NCI-H526 (cell line): Measurements from ENCODE around the gene HOXD8.
A peak's percentile ranks its signal among the peaks of the same experiment; 100 is the strongest.

Experiments
- DNase-seq, 2 experiments: peaks; one replicate each; lab custom pipeline; 2025; lab: John Stamatoyannopoulos, UW

HOXD8 gene

DNA sequence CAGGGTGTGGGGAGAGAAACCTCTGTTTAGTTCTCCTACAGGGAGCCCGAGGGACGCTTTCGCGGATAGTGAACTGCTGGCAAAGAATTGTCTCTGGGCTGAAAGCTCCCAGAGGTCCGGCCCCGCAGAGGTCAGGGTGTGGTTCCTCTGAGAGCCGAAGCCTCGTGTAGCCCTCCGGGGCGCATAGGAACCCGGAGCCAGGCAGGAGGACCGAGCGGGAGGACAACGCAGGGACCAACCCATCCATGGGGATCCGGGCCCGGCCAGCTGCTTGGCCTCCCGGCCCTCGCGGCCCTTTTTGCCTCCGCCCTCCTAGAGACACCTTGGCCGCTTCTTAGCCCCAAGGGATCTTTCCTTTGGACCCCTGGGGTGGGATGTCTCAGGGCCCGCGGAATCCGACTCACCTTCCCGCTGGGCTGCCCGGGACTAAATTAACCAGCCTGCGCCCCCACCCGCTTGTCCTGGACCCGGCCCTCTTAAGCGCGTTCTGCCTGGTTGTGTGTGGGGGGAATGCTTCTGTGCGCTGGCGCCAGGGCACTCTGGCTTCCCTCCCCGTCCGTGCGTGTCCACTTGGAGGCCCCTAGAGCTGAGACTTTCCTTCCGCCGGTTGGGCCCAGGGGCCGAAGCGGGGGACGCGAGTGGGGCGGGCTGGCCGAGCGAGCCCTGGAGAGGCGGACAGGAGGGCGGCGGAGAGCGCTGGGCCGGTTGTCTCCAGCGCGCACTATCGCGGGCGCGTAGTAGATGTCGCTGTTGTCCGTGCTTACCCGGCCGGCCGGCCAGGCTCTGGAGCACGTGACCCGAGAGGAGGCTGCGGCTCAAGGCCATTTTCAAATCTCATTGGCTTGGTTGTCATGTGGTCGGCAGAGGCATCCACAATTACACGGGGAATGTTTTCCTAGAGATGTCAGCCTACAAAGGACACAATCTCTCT, 13.4 kb upstream of the HOXD8 start, which contains the start of gene HOXD10:
HOXD10 (plus strand) TSS at position 896 of the 931 bp plus-strand sequence. CDS start 56 bp downstream, outside the sequence.
- DNase-seq = no peak

DNA sequence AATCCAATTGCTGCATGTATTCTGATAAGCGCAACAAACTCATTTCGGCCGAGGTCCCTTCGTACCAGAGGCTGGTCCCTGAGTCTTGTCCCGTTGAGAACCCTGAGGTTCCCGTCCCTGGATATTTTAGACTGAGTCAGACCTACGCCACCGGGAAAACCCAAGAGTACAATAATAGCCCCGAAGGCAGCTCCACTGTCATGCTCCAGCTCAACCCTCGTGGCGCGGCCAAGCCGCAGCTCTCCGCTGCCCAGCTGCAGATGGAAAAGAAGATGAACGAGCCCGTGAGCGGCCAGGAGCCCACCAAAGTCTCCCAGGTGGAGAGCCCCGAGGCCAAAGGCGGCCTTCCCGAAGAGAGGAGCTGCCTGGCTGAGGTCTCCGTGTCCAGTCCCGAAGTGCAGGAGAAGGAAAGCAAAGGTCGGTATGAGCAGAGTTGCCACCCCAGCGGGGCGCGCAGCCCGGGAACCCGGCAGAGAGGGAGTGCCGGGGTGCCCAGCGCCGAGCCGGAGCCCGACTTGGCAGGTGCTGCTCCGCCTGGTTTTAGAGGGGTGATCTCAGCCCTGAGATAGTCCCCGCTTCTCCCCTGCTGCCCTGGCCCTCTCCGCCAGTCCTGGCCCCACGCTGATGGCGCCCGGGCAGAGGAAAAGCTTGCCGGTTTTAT, 12.2 kb upstream of the HOXD8 start:
- DNase-seq = no peak

DNA sequence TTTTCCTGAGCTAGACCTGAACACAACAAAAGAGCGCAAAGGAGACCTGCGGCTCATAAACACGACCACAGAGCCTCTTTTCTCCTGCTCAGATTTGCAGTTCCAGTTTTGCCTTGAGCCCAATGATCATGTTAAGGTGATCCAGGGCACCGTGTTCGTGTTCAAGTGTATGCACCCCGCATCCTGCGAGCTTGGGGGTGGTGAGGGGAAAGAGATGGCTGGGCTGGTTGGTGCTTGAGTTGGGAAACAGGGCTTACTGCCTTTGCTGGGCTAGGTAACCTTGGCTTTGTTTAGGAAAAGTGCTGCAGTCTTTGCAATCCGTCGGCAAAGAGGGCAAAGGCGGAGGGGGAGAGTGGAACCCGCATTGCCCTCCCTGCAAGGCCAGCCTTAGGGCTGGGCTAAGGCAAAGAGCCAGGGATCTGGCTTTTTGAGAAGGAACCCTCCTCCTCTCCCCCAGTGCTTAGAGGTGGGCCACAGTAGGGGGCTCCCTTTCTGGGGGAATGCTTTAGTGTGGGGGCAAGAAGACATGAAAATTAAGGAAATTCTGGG, 11.6 kb upstream of the HOXD8 start:
- DNase-seq = no peak

DNA sequence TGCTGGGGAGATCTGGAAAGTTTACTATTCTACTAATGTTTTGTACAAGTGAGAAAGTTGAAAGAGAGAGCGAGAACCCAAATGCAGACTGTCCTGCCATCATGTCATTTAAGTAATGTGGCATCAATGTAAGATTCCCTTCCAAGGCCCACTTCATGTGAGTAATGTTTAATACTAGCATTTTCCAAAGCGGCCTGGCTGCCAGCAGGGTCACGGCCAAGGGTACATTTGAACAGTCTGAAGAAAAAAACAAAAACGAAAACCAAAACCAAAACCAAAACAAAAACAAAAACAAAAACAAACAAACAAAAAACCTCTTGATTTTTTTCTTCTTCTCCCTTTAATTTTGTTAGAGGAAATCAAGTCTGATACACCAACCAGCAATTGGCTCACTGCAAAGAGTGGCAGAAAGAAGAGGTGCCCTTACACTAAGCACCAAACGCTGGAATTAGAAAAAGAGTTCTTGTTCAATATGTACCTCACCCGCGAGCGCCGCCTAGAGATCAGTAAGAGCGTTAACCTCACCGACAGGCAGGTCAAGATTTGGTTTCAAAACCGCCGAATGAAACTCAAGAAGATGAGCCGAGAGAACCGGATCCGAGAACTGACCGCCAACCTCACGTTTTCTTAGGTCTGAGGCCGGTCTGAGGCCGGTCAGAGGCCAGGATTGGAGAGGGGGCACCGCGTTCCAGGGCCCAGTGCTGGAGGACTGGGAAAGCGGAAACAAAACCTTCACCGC, 10.7 kb upstream of the HOXD8 start:
- no peak for DNase-seq

DNA sequence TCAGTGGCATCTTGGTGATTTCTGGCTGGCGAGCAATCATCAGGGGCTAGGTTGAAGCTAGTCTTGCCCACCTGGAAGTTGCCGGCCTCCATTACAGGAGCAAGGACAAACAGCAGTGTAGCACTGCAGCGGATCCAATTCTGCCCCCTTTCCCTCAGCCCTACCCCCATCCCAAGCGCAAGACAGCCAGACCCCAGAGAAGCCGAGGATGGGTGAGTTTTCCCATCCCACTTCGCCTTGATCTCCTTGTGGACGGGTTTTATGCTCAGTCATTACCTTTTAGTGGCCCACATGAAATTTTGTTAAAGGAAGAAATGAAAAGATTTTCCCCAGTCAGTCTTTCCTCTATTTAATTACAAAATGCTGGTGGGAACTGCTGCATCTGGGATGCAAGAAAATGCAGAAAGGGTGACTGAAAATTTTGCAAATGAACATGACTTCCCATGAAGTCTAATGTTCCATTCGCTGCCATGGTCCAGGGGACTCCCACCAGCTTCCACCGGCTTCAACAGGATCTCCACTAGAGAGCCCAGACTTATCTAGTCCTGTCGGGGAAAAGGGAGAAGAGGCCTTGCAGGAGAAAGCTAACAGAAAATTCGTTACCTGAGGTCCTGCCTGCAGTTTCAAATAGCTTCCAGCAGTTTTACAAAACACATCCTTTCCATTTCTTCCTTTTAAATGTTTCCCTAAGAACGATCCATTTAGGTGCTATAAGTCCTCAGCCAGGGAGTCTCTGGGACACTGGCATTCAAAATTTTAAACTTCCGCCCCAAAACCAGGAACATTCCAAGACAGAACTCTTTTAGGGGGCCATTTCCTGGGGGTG, 8.9 kb upstream of the HOXD8 start:
- no peak for DNase-seq

DNA sequence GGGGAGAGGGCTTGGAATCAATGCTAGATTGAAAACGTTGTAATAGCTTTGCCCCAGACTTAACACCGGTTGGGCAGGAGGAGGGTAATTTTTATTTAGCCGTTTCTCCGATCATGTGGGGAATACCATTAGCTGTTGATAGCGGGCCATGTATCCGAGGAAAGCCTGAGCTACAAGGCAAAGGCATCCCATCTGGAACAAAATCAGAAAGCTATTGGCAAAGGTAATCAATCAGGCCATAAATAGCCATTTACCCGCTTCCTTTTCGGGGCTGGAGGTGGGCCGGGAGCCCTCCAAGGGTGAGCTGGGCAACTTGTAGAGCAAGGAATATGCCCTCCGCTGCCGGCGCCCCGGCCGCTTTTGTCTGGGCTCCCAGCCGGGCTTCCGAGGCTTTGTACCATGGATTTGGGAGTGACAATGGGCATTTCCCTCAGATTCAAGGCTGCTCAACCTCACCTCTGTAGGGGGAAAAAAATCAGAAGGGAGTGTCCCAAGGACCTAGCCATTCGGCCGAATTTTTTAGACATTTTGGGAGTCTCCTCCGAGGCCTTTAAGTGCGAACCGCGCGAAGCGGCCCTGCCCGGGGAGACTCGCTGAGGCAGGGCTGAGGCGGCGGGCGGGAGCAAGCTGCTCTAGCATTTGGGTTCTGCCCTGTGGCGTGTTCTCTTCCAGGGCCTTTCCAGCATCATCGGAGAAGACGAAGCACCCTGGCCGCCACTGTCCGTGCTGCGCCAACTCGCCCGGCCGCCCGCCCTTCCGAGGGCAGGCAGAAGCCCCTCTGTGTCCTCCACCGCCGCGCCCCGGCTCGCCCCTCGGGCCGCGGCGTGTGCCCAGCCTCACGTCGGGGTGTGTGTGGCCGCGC, 8.1 kb upstream of the HOXD8 start:
- no peak for DNase-seq

DNA sequence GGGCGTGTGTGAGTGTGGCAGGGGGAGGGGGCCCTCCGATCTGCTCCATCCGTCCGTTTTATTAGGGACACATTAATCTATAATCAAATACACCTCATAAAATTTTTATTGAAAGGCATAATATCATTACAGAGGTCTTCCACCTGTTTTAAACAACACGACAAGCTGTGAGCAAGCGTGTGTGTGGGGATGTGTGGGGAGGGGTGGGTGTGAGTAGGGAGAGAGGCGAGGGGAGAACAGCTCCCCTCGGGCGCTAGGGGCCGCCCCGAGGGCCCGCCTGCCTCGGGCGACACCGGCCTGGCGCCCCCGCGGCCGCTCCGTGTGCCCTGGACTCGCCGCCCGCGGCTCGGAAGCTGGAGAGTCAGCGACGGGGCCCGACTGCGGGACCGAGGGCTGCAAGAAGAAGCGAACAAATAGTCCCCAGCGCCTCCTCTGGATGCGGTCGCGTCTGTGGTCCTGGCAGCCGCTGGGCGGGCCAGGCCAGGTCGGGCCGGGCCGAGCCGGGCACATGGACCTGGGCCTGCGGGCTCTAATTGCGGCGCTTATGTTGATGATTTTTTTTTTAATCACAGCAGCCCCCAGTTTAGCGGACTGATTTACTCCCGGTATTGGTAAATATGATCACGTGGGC, 7.3 kb upstream of the HOXD8 start:
- DNase-seq = no peak

DNA sequence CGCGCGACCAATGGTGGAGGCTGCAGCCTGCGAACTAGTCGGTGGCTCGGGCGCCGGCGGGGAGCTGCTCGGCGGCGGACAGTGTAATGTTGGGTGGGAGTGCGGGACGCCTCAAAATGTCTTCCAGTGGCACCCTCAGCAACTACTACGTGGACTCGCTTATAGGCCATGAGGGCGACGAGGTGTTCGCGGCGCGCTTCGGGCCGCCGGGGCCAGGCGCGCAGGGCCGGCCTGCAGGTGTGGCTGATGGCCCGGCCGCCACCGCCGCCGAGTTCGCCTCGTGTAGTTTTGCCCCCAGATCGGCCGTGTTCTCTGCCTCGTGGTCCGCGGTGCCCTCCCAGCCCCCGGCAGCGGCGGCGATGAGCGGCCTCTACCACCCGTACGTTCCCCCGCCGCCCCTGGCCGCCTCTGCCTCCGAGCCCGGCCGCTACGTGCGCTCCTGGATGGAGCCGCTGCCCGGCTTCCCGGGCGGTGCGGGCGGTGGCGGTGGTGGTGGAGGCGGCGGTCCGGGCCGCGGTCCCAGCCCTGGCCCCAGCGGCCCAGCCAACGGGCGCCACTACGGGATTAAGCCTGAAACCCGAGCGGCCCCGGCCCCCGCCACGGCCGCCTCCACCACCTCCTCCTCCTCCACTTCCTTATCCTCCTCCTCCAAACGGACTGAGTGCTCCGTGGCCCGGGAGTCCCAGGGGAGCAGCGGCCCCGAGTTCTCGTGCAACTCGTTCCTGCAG, 6.7 kb upstream of the HOXD8 start, which contains the start of gene HOXD9:
HOXD9 (plus strand) TSS at position 37 of the 728 bp plus-strand sequence; CDS start at position 87, 50 bp downstream.
- DNase-seq = no peak

DNA sequence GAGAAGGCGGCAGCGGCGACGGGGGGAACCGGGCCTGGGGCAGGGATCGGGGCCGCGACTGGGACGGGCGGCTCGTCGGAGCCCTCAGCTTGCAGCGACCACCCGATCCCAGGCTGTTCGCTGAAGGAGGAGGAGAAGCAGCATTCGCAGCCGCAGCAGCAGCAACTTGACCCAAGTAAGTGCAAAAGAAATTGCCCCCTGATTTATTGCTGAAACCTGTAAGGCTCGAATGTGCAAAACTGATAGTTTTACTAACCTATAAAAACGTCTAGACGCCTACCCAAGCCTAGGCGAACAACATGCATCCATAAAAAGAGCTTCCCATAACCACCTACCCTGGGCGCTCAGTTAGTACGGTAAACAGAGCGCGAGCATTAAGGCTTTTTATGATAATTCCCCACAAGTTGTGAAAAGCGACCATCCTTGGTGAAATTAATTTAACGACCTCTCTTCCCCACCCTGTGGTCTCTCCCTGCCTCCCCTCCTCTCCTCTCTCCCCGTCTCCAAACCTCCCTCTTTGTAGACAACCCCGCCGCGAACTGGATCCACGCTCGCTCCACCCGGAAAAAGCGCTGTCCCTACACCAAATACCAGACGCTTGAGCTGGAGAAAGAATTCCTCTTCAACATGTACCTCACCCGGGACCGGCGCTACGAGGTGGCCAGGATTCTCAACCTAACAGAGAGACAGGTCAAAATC, 5.9 kb upstream of the HOXD8 start:
- no peak for DNase-seq

DNA sequence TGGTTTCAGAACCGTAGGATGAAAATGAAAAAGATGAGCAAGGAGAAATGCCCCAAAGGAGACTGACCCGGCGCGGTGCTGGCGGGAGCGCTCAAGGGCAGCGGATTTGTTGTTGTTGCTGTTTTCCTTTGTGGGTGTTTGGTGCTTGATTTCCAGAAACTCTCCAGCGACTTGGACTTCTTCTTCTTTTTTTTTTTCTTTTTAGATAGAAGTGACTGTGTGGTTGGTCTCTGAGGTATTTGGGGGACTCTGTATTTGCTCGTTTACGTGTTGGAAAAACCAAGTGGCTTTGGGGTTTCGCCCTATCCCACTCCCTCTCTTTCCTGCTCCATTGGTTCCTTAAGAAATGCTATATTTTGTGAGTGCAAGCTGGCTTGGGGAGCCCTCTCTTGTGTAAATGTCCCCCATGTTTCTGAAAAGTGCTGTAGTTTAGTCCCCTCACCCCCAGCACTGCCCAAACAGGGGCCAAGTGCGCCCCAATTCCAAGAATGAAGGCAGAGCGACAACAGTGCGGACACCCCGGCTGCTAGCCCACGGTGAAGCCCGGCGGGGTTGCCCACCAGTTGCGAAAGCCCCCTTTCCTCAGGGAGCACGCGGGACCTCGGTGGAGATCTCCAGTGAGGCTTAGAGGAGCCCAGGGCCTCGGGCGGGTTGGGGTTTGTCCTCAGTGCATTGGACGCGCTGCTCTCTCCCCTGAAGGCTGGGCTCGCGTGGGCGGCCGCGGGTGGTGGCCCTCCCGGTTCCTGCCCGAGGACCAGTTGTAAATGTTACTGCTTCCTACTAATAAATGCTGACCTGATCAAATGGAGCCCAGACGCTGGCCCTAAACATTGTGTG, 5.2 kb upstream of the HOXD8 start:
- DNase-seq = no peak

DNA sequence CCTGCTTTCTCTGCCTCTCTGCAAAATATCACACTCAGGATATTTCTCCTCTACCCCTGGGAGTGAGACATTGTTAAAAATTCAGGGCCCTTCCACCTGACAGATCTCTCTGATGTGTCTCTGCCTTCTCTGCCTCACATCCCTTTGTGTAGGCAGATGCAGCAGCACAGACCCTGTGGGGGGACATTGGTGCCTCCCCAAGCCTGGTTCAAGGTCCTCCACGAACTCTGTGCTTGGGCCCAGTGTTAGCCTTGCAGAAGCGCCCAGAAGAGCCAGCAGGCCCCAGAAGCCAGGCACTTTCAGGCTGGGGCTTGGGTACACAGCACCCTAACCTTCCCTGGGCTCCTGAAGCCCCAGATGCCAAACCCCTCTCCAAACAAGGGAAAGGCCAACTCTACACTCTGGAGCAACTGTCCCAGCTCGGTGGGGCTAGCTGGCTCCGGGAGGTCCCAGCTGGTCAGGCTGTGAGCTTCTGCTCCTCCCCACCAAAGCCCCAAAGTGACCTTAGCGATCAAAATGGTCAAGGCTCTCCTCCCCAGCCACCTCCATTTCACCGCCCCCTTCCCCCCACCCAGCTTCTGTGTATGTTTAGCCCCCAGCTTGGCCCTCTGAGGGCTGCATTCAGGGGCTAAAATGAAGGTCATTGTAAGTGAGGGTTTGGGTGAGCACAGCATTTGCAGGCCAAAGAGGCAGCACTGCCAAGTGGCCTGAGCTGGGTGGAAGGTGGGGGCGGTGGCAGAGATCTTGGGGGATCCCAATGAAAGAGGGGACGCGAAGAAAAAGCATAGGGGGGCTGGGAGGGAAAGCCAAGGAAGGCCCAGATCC, 4.3 kb upstream of the HOXD8 start:
- DNase-seq = no peak

DNA sequence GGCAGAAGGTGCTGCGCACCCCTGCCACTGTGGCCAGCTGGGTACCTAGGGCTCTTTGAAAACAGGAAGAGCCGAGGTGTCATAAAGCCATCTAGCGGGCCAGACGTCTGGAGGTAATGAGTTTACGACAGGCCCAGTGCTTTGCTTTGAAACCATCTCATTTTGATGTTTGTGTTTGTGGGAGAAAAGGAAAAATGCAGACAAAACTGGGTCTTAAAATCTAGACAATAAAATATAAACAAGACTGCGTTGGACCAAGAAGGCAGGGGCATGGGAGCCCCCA, 3.8 kb upstream of the HOXD8 start:
- no peak for DNase-seq

DNA sequence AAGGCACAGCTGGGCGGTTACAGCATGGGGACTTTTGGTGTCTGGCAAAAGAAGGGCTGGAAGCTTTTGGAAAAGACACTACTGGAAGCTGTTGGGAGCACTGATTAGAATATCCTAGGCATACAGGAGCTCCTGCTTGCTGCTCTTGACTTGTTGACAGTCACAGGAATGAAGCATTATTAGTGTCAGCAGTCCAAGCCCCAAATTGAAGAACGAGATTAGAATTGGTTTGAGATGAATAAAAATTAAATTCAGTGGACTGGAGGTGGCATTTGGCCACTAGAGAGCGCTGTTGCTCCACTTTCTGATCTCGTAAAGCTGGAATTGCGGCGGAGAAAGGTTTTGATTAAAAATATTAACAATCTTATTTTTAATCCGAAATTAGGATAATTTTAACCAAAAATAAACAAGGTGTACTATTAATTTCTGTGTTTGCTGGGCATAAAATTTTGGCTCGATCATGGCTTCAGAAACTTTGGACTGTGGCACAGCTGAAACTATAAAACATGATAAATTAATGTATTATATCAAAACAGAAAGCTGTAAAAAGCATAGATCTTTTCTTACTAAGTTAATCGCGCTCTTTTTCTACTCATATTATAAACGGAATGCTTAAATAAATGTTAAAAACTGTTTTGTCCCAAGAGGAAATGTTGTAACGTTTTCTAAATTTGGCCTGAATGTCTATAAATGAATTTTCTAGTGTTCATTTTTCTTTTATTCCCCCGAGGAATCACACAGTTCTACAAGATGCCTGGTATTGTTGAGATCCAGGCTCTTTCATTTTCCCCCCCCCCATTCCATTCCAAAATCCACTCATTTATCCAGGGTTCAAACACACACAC, 2.4 kb upstream of the HOXD8 start:
- DNase-seq = peak; percentile 42 to 81

DNA sequence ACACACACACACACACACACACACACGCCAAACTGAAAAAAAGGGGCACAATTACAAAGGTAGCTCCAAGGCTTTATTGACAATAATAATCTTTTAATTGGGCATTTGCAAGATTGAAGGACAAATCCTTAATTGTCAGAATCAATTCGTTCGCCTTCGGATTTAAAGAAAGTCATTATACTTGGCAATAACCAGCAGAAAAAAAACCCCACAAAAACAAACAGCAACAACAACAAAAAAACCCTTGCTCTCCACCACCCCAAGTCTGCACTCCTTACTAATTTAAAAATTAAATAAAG, 1.8 kb upstream of the HOXD8 start:
- no peak for DNase-seq

DNA sequence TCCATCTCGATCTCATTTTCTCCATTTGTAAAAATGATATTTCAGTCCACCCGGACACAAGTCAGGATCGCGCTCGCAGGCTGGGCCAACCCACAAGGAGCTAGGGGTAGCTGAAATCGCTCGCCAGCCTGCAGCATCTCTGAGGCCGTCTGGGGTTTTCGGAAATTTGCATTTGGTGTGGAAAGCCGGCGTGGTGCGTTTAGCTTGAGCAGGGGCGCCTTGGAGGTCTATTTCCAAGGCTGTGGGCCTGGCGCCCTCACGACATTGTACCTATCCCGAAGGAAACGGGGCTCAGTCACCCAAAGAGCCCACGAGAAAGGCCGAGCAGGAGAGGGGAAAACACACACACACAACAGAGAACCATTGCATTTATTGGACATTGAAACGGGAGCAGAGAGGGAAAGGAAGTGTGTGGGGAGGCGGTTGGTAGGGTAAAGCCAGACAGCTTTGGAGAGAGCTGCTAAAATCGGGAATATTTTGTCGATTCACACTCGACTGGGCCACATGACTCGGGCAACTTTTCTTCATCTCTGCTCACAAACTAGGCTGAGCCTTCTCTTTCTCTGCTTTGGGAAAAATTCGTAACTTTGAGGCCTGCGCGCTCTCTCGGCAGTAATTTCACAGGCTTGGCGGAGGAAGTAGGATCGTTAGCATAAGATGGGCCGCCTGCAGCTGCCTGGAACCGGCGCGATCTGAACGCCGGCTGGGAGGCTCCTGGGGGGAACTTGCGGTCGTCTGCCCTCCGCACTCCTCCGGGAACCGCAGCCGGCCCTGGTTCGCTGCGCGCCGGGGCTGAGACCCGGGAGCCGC, 1.1 kb upstream of the HOXD8 start:
- DNase-seq = peak; percentile 91 to 95
